Activated CD8-positive, alpha-beta T cell treated with anti-CD3 and anti-CD28 coated beads, Interleukin-2, amount 10 ng/mL, durations not matched to agents 7 days and 5 days (primary cell): ENCODE data around the gene PCDH12. TPM values are rescaled to one million over a fixed set of nuclear protein-coding genes. Genes with fewer than 3 reads are reported as not detected.

Source experiments
- ATAC-seq: fragments of 150-1000 bp; cut with Tn5 transposase; one replicate; pipeline ENCODE4 v1.10.0; 2021; ENCODE audit warnings: moderate library complexity
- CTCF ChIA-PET: fragments of 350-600 bp; sonication (Branson Sonifier 250); formaldehyde crosslinking; loops from one replicate; lab custom pipeline; 2021; ENCODE audit warnings: antibody characterized with exemption; lab: Charles Lee
- POLR2A ChIA-PET: fragments of 350-600 bp; sonication (Branson Sonifier 250); formaldehyde crosslinking; loops from one replicate; lab custom pipeline; 2021; ENCODE audit warnings: antibody characterized with exemption; lab: Charles Lee
- DNase-seq: peaks from one replicate; pipeline ENCODE4 v3.0.0-alpha.2; 2020
- H3K27ac Mint-ChIP-seq: one replicate; pipeline ENCODE4 v1.8.0; 2021; ENCODE audit warnings: mild to moderate bottlenecking, mixed read lengths
- H3K27me3 Mint-ChIP-seq: one replicate; pipeline ENCODE4 v1.8.0; 2021; ENCODE audit warnings: low read depth, mixed read lengths
- H3K36me3 Mint-ChIP-seq: one replicate; pipeline ENCODE4 v1.8.0; 2021; ENCODE audit warnings: low read depth, mixed read lengths
- H3K4me1 Mint-ChIP-seq: one replicate; pipeline ENCODE4 v1.8.0; 2021; ENCODE audit warnings: low read depth, mixed read lengths
- H3K4me3 Mint-ChIP-seq: one replicate; pipeline ENCODE4 v1.8.0; 2021; ENCODE audit warnings: mild to moderate bottlenecking, mixed read lengths
- H3K9me3 Mint-ChIP-seq: one replicate; pipeline ENCODE4 v1.8.0; 2022; ENCODE audit warnings: mixed read lengths; ENCODE audit not compliant: insufficient read depth
- total RNA-seq, 2 experiments: library from RNA; stranded (reverse); gene quantifications; one replicate each; pipeline ENCODE4 v1.2.3, GENCODE V29; 2021

PCDH12 gene
- total RNA-seq, 2 experiments from 2014 or later = 0.26 to 0.29 TPM

DNA sequence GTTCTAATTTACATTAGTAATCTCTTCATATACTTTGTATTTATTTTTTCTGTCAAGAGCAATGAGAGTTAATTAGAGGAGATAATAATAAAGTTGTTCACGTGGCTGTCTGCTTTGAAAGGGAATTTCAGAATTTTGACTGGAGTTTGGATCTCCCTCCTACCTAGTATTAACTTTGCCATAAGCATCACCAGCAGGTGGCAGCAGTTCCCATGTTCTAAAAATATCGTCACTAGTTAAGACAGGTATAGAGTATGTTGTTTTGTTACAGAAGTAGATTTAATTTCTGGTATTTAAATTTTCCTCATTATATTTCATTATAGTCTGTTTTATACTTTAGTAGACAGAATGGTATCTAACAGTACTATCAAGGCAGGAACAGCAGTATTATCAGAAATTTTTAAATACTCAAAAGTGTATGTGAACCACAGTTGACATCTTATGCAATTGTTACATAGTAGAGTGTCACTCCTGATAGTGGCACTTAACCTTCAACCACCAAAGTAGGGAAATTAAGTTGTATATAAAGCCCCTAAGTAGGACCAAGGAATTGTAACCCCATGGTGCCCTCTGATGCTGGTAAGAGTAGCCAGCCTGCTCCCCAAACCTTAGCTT lies 34.5 kb upstream of the PCDH12 start:
- Mint-ChIP-seq H3K27ac (no peak overlapping the region), H3K9me3 (no peaks in the 10 kb centered on the region), H3K4me3 (no peak overlapping the region), H3K27me3 (no peaks in the 10 kb centered on the region), H3K4me1 (peaks cover 3% of the 10 kb centered on the region), H3K36me3 (peaks cover 29% of the 10 kb centered on the region)
- ChIA-PET CTCF (interaction anchor here (0.7 to 11.7 kb wide), 23 partner anchors 8 to 301 kb away, joined by 3 to 199 read pairs (median 5); partner anchors contain the start of genes GNPDA1, NDFIP1, PCDH12 and RNF14), POLR2A (interaction anchor here (0.8 kb wide), 1 partner anchor 24 kb away, joined by 3 read pairs; no protein-coding TSS in a partner anchor)
- DNase-seq (peak; percentile 87), ATAC-seq (peak; percentile 91)

DNA sequence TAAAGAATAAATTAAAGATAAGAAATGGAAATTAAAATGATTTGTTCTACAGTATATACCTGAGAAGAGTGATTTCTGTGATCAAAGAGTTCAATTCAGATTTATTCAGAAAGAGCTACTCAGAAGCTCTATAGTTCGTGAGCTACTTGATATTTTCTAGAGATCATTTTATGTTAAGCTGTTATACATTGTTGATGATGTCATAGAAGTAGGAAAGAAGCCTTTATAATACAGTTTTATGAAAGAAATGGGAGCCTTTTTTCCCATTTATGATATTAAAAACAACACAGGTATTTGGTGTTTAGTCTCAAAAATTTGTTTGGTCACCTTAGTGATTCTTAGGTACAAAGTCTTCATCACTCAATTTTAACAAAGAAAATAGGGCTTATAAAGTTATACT lies 31.7 kb upstream of the PCDH12 start:
- H3K4me1 Mint-ChIP-seq = peaks cover 11% of the 10 kb centered on the region
- ChIA-PET CTCF (interaction anchor here (0.7 to 11.7 kb wide), 13 partner anchors 9 to 297 kb away, joined by 3 to 199 read pairs (median 6); partner anchors contain the start of genes GNPDA1, NDFIP1 and RNF14), POLR2A (no interaction called here)
- H3K27ac Mint-ChIP-seq = no peak overlapping the region
- H3K4me3 Mint-ChIP-seq = no peak overlapping the region
- H3K9me3 Mint-ChIP-seq = no peaks in the 10 kb centered on the region
- DNase-seq (no peak), ATAC-seq (no peak)
- H3K27me3 Mint-ChIP-seq = no peaks in the 10 kb centered on the region
- peaks cover 40% of the 10 kb centered on the region for H3K36me3 Mint-ChIP-seq

DNA sequence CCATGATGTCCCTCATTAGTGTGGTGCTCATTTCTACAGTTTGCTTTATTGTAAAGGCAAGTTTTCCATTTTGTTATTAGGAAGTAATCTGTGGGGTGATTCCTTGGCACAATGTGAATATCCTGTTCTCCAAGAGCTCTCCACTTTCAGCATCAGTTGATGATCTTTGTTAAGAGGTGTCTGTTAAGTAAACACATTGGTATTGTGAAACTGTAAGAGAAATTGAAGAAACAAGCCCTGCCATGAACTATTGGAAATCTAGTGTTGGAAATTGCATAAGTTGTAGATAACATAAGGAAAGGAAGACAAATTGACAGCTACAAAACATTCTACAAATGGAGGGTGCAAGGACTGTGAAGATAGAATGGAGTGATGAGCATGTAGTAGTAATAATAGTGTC lies 28.1 kb upstream of the PCDH12 start:
- DNase-seq = no peak
- peaks cover 49% of the 10 kb centered on the region for H3K36me3 Mint-ChIP-seq
- POLR2A ChIA-PET = interaction anchor here (0.9 to 1.0 kb wide), 2 partner anchors 17 to 157 kb away, joined by 3 to 5 read pairs; partner anchors contain the start of gene RNF14
- CTCF ChIA-PET = interaction anchor here (0.6 to 3.6 kb wide), 9 partner anchors 9 to 160 kb away, joined by 3 to 23 read pairs (median 5); partner anchors contain the start of genes GNPDA1 and RNF14
- no peaks in the 10 kb centered on the region for H3K9me3 Mint-ChIP-seq
- no peak overlapping the region for H3K27ac Mint-ChIP-seq
- peaks cover 8% of the 10 kb centered on the region for H3K4me1 Mint-ChIP-seq
- H3K27me3 Mint-ChIP-seq = no peaks in the 10 kb centered on the region
- ATAC-seq = no peak
- H3K4me3 Mint-ChIP-seq = no peak overlapping the region

DNA sequence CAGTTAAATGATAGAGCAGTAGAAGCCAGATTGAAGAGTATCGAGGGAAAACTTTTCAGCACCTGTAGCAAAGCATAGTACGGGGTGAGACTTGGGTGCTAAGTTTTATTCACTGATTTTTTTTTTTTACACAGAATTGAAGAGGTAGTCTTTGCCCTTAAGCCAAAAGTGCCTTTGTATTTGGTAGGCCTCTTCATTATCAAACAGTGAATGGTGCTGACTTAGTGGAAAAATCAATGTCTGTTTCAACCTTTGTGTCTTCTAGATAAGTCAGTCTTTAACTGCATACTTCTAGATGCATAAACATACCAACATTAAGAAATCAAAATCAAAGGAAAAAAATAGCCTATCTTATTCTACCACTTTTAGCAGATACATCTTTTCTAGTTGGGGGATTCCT lies 24.6 kb upstream of the PCDH12 start:
- POLR2A ChIA-PET = no interaction called here
- Mint-ChIP-seq H3K4me1 (peaks cover 10% of the 10 kb centered on the region), H3K9me3 (no peaks in the 10 kb centered on the region), H3K27me3 (no peaks in the 10 kb centered on the region), H3K4me3 (no peak overlapping the region), H3K27ac (no peak overlapping the region), H3K36me3 (peaks cover 65% of the 10 kb centered on the region)
- no peak for DNase-seq
- no peak for ATAC-seq
- CTCF ChIA-PET = no interaction called here

DNA sequence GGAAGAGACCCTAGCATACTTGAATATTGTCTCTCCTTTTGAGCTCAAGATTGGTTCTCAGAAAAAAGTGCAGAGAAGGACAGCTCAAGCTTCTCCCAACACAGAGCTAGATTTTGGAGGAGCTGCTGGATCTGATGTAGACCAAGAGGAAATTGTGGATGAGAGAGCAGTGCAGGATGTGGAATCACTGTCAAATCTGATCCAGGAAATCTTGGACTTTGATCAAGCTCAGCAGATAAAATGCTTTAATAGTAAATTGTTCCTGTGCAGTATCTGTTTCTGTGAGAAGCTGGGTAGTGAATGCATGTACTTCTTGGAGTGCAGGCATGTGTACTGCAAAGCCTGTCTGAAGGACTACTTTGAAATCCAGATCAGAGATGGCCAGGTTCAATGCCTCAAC lies 20.4 kb upstream of the PCDH12 start:
- ATAC-seq (no peak), DNase-seq (no peak)
- H3K27ac Mint-ChIP-seq = no peak overlapping the region
- peaks cover 63% of the 10 kb centered on the region for H3K36me3 Mint-ChIP-seq
- H3K9me3 Mint-ChIP-seq = no peaks in the 10 kb centered on the region
- CTCF ChIA-PET = interaction anchor here (1.1 to 3.3 kb wide), 10 partner anchors 8 to 286 kb away, joined by 3 to 22 read pairs (median 6); partner anchors contain the start of gene RNF14
- H3K4me3 Mint-ChIP-seq = no peak overlapping the region
- POLR2A ChIA-PET = interaction anchor here (0.5 to 3.4 kb wide), 2 partner anchors 9 to 54 kb away, joined by 3 to 20 read pairs; partner anchors contain the start of gene RNF14
- H3K27me3 Mint-ChIP-seq = no peaks in the 10 kb centered on the region
- peaks cover 14% of the 10 kb centered on the region for H3K4me1 Mint-ChIP-seq

DNA sequence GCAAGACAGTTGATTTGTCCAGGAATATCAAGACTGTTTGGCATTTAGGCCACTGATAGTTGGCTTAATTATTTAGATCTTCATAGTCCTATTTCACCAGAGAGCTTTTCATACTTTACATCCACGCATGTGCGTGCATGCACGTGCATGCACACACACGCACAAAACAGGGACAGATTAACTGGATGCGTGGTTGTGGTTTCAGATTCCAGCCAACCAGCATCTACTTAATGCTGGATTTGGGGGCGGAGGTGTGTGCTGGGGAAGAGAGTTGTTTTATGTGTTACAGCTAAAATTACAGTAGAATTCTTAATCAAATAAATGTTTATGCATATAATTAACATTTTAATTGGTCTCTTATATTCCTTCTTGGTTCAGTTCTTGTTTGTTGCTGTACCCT lies 18.2 kb upstream of the PCDH12 start:
- Mint-ChIP-seq H3K36me3 (peaks cover 54% of the 10 kb centered on the region), H3K9me3 (no peaks in the 10 kb centered on the region), H3K27me3 (no peaks in the 10 kb centered on the region), H3K4me1 (peaks cover 18% of the 10 kb centered on the region), H3K27ac (no peak overlapping the region), H3K4me3 (no peak overlapping the region)
- no peak for DNase-seq
- ChIA-PET POLR2A (no interaction called here), CTCF (interaction anchor here (0.7 to 3.1 kb wide), 7 partner anchors 10 to 307 kb away, joined by 3 to 13 read pairs (median 4); no protein-coding TSS in a partner anchor)
- ATAC-seq = no peak

DNA sequence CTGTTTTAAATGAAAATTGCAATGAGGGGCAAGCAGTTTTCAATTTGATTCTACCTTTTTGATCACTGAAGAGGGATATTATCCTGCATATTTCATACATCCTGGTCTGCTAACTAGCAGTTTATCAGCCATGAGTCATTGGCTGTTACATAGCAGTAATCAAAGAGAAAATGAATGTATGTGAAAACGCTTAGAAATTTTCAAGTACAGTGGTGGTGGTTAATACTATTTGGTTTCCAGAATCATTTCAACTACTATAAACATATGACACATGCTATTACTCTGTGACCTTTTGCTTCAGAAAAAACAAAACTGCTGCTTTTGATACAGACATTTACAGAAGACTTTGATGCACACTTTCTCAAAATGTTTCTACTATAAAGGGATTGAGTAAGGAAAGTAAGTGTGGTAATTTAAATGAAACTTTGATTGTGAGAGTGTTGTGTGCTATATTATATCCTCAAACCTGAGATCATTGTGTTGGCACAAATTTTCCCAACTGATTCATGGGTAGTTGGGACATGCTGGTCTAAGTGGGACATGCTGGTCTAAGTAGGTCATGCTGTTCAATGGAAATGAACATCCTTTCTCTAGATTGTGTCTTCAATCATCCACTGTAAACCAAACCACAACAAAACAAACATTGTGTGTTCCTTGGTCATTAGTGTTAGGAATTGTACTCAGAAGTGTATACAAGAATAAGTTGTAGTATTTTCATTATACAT lies 16.0 kb upstream of the PCDH12 start:
- ChIA-PET CTCF (interaction anchor here (6.0 kb wide), 1 partner anchor 18 kb away, joined by 76 read pairs; no protein-coding TSS in a partner anchor), POLR2A (no interaction called here)
- Mint-ChIP-seq H3K27me3 (no peaks in the 10 kb centered on the region), H3K36me3 (peaks cover 44% of the 10 kb centered on the region), H3K4me1 (peaks cover 31% of the 10 kb centered on the region), H3K9me3 (no peaks in the 10 kb centered on the region), H3K27ac (no peak overlapping the region), H3K4me3 (no peak overlapping the region)
- ATAC-seq (no peak), DNase-seq (no peak)

DNA sequence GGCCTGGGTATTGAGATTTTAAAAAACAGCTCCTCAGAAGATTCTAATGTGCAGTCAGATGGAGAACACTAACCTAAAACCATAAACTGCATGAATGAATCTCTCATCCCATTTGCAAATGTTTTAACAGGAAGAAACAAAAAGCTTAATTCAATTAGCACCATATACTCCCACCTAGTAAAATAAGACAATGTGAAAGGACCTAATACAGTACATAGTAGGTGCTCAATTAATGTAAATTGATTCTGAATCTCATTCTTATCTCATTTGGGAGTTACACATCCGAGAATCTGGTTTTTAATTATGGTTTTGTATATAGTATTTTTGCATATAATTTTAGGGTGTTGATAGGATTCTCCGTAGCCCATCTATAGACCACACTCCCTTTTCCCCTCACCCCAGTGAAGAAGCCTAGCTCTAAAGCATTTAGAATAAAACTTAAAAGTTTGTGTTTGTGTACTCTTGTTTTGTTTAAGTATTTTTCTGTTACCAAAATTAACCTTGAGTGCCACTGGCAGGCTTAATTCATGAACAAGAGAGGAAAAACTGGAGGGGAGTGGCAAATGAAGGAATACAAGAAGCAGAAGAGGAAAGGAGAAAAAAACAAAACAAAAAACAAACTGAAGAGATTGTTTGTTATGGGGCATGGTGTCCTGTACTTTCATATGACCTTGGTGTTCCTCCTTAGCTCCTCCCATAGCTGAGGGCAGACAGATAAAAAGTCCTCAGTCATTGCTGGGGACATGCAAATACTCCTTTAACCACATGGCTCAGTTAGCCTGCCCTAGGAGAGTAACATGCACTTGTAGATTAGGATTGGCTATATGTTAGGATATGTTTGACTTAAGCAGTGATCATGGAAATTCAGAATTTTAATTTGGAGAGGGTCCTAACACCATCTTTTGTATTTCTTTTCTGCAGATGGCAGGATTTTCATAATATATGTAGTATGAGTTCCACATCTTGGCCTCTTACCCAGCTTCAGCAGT lies 12.1 kb upstream of the PCDH12 start:
- no peaks in the 10 kb centered on the region for H3K9me3 Mint-ChIP-seq
- DNase-seq = peak; percentile 38
- no peak for ATAC-seq
- H3K4me3 Mint-ChIP-seq = peak overlapping the region; percentile 92
- ChIA-PET CTCF (interaction anchor here (0.9 to 7.1 kb wide), 37 partner anchors 8 to 730 kb away, joined by 3 to 186 read pairs (median 6); partner anchors contain the start of genes DELE1, GNPDA1, NDFIP1 and PCDH1), POLR2A (interaction anchor here (0.5 to 3.2 kb wide), 30 partner anchors 8 to 1433 kb away, joined by 3 to 33 read pairs (median 4); partner anchors contain the start of genes DELE1, GNPDA1, NDFIP1 and PCDH12)
- peaks cover 38% of the 10 kb centered on the region for H3K4me1 Mint-ChIP-seq
- H3K27me3 Mint-ChIP-seq = no peaks in the 10 kb centered on the region
- peaks cover 26% of the 10 kb centered on the region for H3K36me3 Mint-ChIP-seq
- peak overlapping the region; percentile 95 for H3K27ac Mint-ChIP-seq

DNA sequence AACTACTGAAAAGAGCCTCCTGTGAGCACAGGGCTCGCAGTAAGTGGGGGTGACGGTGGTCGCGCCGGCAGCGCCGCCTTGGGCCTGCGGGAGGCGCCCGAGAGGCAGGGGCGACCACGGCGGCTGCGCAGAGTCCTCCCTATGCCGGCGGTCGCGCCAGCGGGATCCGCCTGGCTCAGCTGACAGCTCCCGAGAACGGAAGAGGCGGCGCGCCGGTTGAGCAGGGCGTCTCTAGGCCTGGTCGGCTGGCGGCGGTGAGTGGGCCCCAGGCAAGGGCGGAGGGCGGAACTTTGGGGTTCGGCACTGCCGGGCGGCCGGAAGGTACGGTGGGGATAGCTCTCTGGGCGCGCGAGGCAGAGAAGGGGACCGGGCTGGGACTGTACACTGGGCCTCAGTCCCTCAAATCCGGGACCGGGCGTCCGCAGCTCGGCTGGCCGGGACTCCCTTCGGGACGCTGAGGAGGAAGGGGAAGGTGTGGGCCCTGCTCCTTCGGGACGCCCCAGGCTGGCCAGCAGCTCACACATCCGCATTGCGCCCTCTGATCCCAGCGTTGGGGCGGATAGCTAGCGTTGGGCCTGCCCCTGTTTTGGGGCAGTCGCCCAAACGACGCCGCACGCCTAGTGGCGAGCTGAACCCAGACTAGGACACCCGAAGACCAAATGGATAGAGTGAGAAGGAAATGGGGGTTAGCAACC lies 11.1 kb upstream of the PCDH12 start, which contains the start of gene RNF14:
Gene RNF14 (plus strand): TSS at position 192 of the 695 bp plus-strand sequence. CDS start 4,484 bp downstream, outside the sequence.
- H3K27me3 Mint-ChIP-seq = no peaks in the 10 kb centered on the region
- CTCF ChIA-PET = interaction anchor here (0.6 to 7.1 kb wide), 51 partner anchors 9 to 744 kb away, joined by 3 to 186 read pairs (median 4); partner anchors contain the start of genes DELE1, FCHSD1, GNPDA1 and NDFIP1
- DNase-seq = peak; percentile 96
- peak within 1 kb of the TSS; percentile 95 for H3K27ac Mint-ChIP-seq
- H3K9me3 Mint-ChIP-seq = no peaks in the 10 kb centered on the region
- H3K4me1 Mint-ChIP-seq = peaks cover 33% of the 10 kb centered on the region
- peak within 1 kb of the TSS; percentile 92 for H3K4me3 Mint-ChIP-seq
- peaks cover 15% of the 10 kb centered on the region for H3K36me3 Mint-ChIP-seq
- POLR2A ChIA-PET = interaction anchor here (0.6 to 3.2 kb wide), 36 partner anchors 8 to 1034 kb away, joined by 3 to 33 read pairs (median 4); partner anchors contain the start of genes DELE1, GNPDA1, NDFIP1 and PCDH12
- ATAC-seq = peak; percentile 98

DNA sequence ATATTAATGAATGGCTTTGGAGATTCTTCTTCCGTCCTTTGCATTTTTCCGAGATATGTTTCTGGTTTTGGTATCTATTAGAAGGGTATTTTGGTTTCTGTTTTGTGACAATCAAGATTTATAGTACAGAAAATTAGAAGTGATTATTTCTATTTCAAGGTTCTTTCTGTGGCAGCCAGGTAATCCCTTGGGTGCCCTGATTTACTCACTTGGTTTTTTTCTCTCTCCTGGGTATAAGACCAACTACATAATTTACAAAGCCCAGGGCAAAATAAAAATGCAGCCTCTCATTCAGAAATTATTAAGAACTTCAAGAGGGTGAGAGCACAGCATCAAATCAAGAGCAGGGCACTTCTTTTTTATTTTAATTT lies 8.9 kb upstream of the PCDH12 start:
- no peak for DNase-seq
- ATAC-seq = no peak
- ChIA-PET CTCF (interaction anchor here (6.4 to 7.1 kb wide), 2 partner anchors 47 to 178 kb away, joined by 79 to 85 read pairs; partner anchors contain the start of gene GNPDA1), POLR2A (no interaction called here)
- no peak overlapping the region for H3K4me3 Mint-ChIP-seq
- peaks cover 33% of the 10 kb centered on the region for H3K4me1 Mint-ChIP-seq
- H3K9me3 Mint-ChIP-seq = no peaks in the 10 kb centered on the region
- H3K27me3 Mint-ChIP-seq = no peaks in the 10 kb centered on the region
- H3K27ac Mint-ChIP-seq = no peak overlapping the region
- H3K36me3 Mint-ChIP-seq = peaks cover 2% of the 10 kb centered on the region
